DMS114 treated with DMSO at 0.1 percent for 48 hours (cell line): Measurements from ENCODE around the gene HDAC9.

Experiments
- DNase-seq: peaks from one replicate; lab custom pipeline; 2025; ENCODE audit not compliant: unreplicated experiment; lab: John Stamatoyannopoulos, UW

HDAC9 gene

GRCh38 chr7:18495412-18496340 is at the start of gene HDAC9:
HDAC9 (plus strand) TSS chr7:18495749; CDS start chr7:18496303, 554 bp downstream.
- DNase-seq: no peak

- no peak for DNase-seq
Measured at GRCh38 chr7:18445916-18446520, 49.5 kb upstream of the HDAC9 start.

GRCh38 chr7:18450019-18450418 is 45.5 kb upstream of the HDAC9 start:
- DNase-seq: no peak

GRCh38 chr7:18455606-18456005 is 39.9 kb upstream of the HDAC9 start:
- no peak for DNase-seq

GRCh38 chr7:18457832-18458231 is 37.7 kb upstream of the HDAC9 start:
- no peak for DNase-seq

- no peak for DNase-seq
Measured at GRCh38 chr7:18458830-18459229, 36.7 kb upstream of the HDAC9 start.

- DNase-seq: no peak
Measured at GRCh38 chr7:18459484-18460245, 35.9 kb upstream of the HDAC9 start.

- no peak for DNase-seq
Measured at GRCh38 chr7:18461785-18462467, 33.6 kb upstream of the HDAC9 start.

GRCh38 chr7:18464830-18465229 is 30.7 kb upstream of the HDAC9 start:
- DNase-seq: no peak

- no peak for DNase-seq
Measured at GRCh38 chr7:18467011-18467410, 28.5 kb upstream of the HDAC9 start.

- no peak for DNase-seq
Measured at GRCh38 chr7:18468795-18469194, 26.8 kb upstream of the HDAC9 start.

- DNase-seq: no peak
Measured at GRCh38 chr7:18469316-18469715, 26.2 kb upstream of the HDAC9 start.

- no peak for DNase-seq
Measured at GRCh38 chr7:18471476-18472160, 23.9 kb upstream of the HDAC9 start.

- no peak for DNase-seq
Measured at GRCh38 chr7:18472161-18472483, 23.4 kb upstream of the HDAC9 start.

GRCh38 chr7:18473119-18473518 is 22.4 kb upstream of the HDAC9 start:
- no peak for DNase-seq

GRCh38 chr7:18474944-18475343 is 20.6 kb upstream of the HDAC9 start:
- DNase-seq: no peak

GRCh38 chr7:18475488-18475887 is 20.1 kb upstream of the HDAC9 start:
- DNase-seq: no peak

- no peak for DNase-seq
Measured at GRCh38 chr7:18481776-18482175, 13.8 kb upstream of the HDAC9 start.

- no peak for DNase-seq
Measured at GRCh38 chr7:18488049-18488448, 7.5 kb upstream of the HDAC9 start.

- no peak for DNase-seq
Measured at GRCh38 chr7:18489624-18490023, 5.9 kb upstream of the HDAC9 start.

GRCh38 chr7:18491871-18492270 is 3.7 kb upstream of the HDAC9 start:
- no peak for DNase-seq
